ENCODE results near the gene OTOA.

OTOA gene

GRCh38 chr16:21644674-21645073 is 19.1 kb upstream of the OTOA start:
- Histone ChIP-seq H2AFZ (ENCODE audit: low read depth, low read length) (peak overlapping the region; percentile 50), H4K20me1 (ENCODE audit: insufficient read depth, low read length) (no peaks in the 10 kb centered on the region), H3K79me2 (ENCODE audit: insufficient read depth, low read length) (peaks cover 65% of the 10 kb centered on the region), H3K9me3 (ENCODE audit: insufficient read depth, low read length, severe bottlenecking) (no peaks in the 10 kb centered on the region), H3K4me2 (ENCODE audit: insufficient read depth, low read length) (peak overlapping the region; percentile 67), H3K4me3 (ENCODE audit: low read depth in 1 of 2, low read length in 2 of 2) (peak overlapping the region; percentile 19 to 52; a peak in 3 of 4 replicates), H3K4me1 (ENCODE audit: insufficient read depth, low read length) (peaks cover 41% of the 10 kb centered on the region), H3K27me3 (ENCODE audit: insufficient read depth, low read length, poor library complexity) (no peaks in the 10 kb centered on the region), H3K27ac (ENCODE audit: low read length) (peak overlapping the region; percentile 94), H3K36me3 (ENCODE audit: insufficient read depth, low read length) (peaks cover 18% of the 10 kb centered on the region; the same call in 1 of the 2 replicates), H3K9ac (ENCODE audit: low read depth, low read length) (peak overlapping the region; percentile 52)
- ATAC-seq (ENCODE audit: insufficient read depth, low read depth) (no peak), DNase-seq (no peak)
- TF ChIP-seq EZH2 (IDR thresholded peaks at IDR 0.05; ENCODE audit: borderline replicate concordance, low read depth, low read length, severe bottlenecking) (no peak), CTCF (IDR thresholded peaks at IDR 0.05; ENCODE audit: borderline replicate concordance, extremely low read depth, low read length, poor library complexity, severe bottlenecking) (no peak)

- H2AFZ ChIP-seq (ENCODE audit: low read depth, low read length): peak overlapping the region; percentile 50
- peak overlapping the region; percentile 67 for H3K4me2 ChIP-seq (ENCODE audit: insufficient read depth, low read length)
- peaks cover 63% of the 10 kb centered on the region for H3K79me2 ChIP-seq (ENCODE audit: insufficient read depth, low read length)
- peak; percentile 73 for DNase-seq
- H3K36me3 ChIP-seq (ENCODE audit: insufficient read depth, low read length): peaks cover 18% of the 10 kb centered on the region; the same call in 1 of the 2 replicates
- H3K4me1 ChIP-seq (ENCODE audit: insufficient read depth, low read length): peaks cover 41% of the 10 kb centered on the region
- peak overlapping the region; percentile 19 to 52; a peak in 3 of 4 replicates for H3K4me3 ChIP-seq (ENCODE audit: low read depth in 1 of 2, low read length in 2 of 2)
- no peak for TF ChIP-seq CTCF (IDR thresholded peaks at IDR 0.05; ENCODE audit: borderline replicate concordance, extremely low read depth, low read length, poor library complexity, severe bottlenecking)
- no peak for TF ChIP-seq EZH2 (IDR thresholded peaks at IDR 0.05; ENCODE audit: borderline replicate concordance, low read depth, low read length, severe bottlenecking)
- peak; percentile 82 for ATAC-seq (ENCODE audit: insufficient read depth, low read depth)
- H3K9me3 ChIP-seq (ENCODE audit: insufficient read depth, low read length, severe bottlenecking): no peaks in the 10 kb centered on the region
- H3K27me3 ChIP-seq (ENCODE audit: insufficient read depth, low read length, poor library complexity): no peaks in the 10 kb centered on the region
- H4K20me1 ChIP-seq (ENCODE audit: insufficient read depth, low read length): no peaks in the 10 kb centered on the region
- peak overlapping the region; percentile 94 for H3K27ac ChIP-seq (ENCODE audit: low read length)
- H3K9ac ChIP-seq (ENCODE audit: low read depth, low read length): peak overlapping the region; percentile 52
Observed at GRCh38 chr16:21645261-21645721, 18.5 kb upstream of the OTOA start.

DNA sequence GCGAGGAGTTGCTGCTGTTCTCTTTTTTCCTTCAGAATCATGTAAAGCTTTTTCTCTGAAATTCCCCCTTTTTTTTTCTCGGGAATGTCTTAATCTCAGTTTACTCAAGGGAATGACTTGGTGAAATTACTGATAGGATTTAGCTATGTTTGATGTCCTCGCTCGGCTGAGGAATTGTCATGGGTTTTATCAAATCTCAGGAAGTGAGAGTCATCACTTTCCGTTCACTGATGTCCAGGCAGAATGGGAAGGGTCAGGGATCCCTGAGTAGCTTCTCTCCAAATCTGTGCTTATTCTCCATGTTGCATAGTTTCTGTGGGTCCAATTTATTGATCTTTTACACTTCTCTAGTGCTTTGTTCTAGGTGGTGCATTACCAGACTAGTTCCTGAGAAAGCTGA is 17.7 kb upstream of the OTOA start:
- Histone ChIP-seq H3K9me3 (ENCODE audit: insufficient read depth, low read length, severe bottlenecking) (no peaks in the 10 kb centered on the region), H2AFZ (ENCODE audit: low read depth, low read length) (peak overlapping the region; percentile 50), H3K27ac (ENCODE audit: low read length) (peak overlapping the region; percentile 94), H3K27me3 (ENCODE audit: insufficient read depth, low read length, poor library complexity) (no peaks in the 10 kb centered on the region), H3K4me1 (ENCODE audit: insufficient read depth, low read length) (peaks cover 41% of the 10 kb centered on the region), H4K20me1 (ENCODE audit: insufficient read depth, low read length) (no peaks in the 10 kb centered on the region), H3K79me2 (ENCODE audit: insufficient read depth, low read length) (peaks cover 59% of the 10 kb centered on the region), H3K9ac (ENCODE audit: low read depth, low read length) (peak overlapping the region; percentile 52), H3K4me3 (ENCODE audit: low read depth in 1 of 2, low read length in 2 of 2) (peak overlapping the region in 1 of 2 experiments; percentile 52; a peak in 2 of 4 replicates), H3K36me3 (ENCODE audit: insufficient read depth, low read length) (peaks cover 18% of the 10 kb centered on the region; the same call in 1 of the 2 replicates), H3K4me2 (ENCODE audit: insufficient read depth, low read length) (peak overlapping the region; percentile 67)
- no peak for ATAC-seq (ENCODE audit: insufficient read depth, low read depth)
- TF ChIP-seq EZH2 (IDR thresholded peaks at IDR 0.05; ENCODE audit: borderline replicate concordance, low read depth, low read length, severe bottlenecking): no peak
- no peak for DNase-seq

- ATAC-seq (ENCODE audit: insufficient read depth, low read depth): peak; percentile 79
- Histone ChIP-seq H3K9me3 (ENCODE audit: insufficient read depth, low read length, severe bottlenecking) (no peaks in the 10 kb centered on the region), H3K4me1 (ENCODE audit: insufficient read depth, low read length) (peaks cover 41% of the 10 kb centered on the region), H3K27me3 (ENCODE audit: insufficient read depth, low read length, poor library complexity) (no peaks in the 10 kb centered on the region), H3K4me2 (ENCODE audit: insufficient read depth, low read length) (peak overlapping the region; percentile 67), H4K20me1 (ENCODE audit: insufficient read depth, low read length) (no peaks in the 10 kb centered on the region), H3K27ac (ENCODE audit: low read length) (peak overlapping the region; percentile 94), H3K9ac (ENCODE audit: low read depth, low read length) (no peak overlapping the region), H3K79me2 (ENCODE audit: insufficient read depth, low read length) (peaks cover 50% of the 10 kb centered on the region), H3K4me3 (ENCODE audit: low read depth in 1 of 2, low read length in 2 of 2) (no peak overlapping the region), H3K36me3 (ENCODE audit: insufficient read depth, low read length) (peaks cover 18% of the 10 kb centered on the region; the same call in 1 of the 2 replicates), H2AFZ (ENCODE audit: low read depth, low read length) (no peak overlapping the region)
- DNase-seq: peak; percentile 76
- no peak for TF ChIP-seq EZH2 (IDR thresholded peaks at IDR 0.05; ENCODE audit: borderline replicate concordance, low read depth, low read length, severe bottlenecking)
- no peak for TF ChIP-seq CTCF (IDR thresholded peaks at IDR 0.05; ENCODE audit: borderline replicate concordance, extremely low read depth, low read length, poor library complexity, severe bottlenecking)
Observed at GRCh38 chr16:21646721-21647561, 16.8 kb upstream of the OTOA start.
